Kidney epithelial cell (primary cell): ENCODE data around the gene HERC6. TPM values are rescaled to one million over a fixed set of nuclear protein-coding genes. Genes with fewer than 3 reads are reported as not detected.
"Not testable (repeated sequence)": the region's sequence is repeated elsewhere in the genome, so short reads cannot be mapped to it uniquely, and the experiment has no call there.

Experiments used
- DNase-seq: peaks from one replicate; pipeline ENCODE4 v3.0.0-alpha.2; 2010; ENCODE audit warnings: low read depth
- H3K27me3 ChIP-seq: 2 replicates; pipeline ENCODE4 v1.6.0; 2011; ENCODE audit warnings: low read length; ENCODE audit not compliant: control insufficient read depth, insufficient read depth
- H3K36me3 ChIP-seq: 2 replicates; pipeline ENCODE4 v1.5.1; 2011; ENCODE audit warnings: low read length; ENCODE audit not compliant: control insufficient read depth, insufficient read depth
- H3K4me3 ChIP-seq: 2 replicates; pipeline ENCODE4 v1.5.1; 2011; ENCODE audit warnings: low read depth, mild to moderate bottlenecking, control low read depth, low read length
- CTCF ChIP-seq: IDR thresholded peaks from 2 replicates; pipeline ENCODE4 v1.5.1; 2011; ENCODE audit warnings: mild to moderate bottlenecking, moderate library complexity, low read length, control low read depth, inconsistent platforms; ENCODE audit not compliant: insufficient read depth, poor library complexity, severe bottlenecking
- total RNA-seq: library from RNA; depleted of rRNA; stranded (reverse); fragments of >200 nt; gene quantifications from 2 replicates; pipeline ENCODE4 v1.2.3, GENCODE V29; 2015

Gene HERC6
- total RNA-seq, 1 donor from 2014 or later = 16.4 TPM

DNA sequence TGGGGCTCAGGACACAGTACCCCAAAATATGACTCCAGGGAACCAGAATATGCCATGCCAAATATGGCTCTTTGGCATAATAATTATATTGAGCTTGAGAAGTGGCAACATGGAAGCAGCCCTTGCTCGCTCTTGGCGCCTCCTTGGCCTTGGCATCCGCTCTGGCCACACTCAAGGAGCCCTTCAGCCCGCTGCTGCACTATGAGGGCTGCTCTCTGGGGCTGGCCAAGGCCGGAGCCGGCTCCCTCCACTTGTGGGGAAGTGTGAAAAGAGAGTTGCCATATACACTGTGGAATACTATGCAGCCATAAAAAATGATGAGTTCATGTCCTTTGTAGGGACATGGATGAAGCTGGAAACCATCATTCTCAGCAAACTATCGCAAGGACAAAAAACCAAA is 18.4 kb upstream of the HERC6 start:
- Histone ChIP-seq H3K36me3 (no peaks in the 10 kb centered on the region), H3K4me3 (no peak overlapping the region), H3K27me3 (no peaks in the 10 kb centered on the region)
- no peak for TF ChIP-seq CTCF
- DNase-seq = no peak

DNA sequence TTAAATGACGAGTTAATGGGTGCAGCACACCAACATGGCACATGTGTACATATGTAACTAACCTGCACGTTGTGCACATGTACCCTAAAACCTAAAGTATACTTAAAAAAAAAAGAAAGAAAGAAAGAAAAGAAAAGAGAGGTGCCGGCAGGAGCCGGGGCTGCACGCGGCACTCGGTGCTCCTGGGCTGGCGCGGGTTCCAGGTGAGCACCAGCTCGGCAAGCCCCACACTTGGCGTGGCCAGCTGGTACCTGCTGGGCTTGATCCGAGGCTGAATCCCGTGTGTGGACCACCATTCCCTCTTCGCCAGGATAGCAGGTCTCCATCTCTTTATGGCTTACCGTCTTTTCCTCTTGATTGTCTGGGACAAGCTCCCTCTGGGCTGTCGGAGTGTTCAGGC is 17.9 kb upstream of the HERC6 start:
- no peaks in the 10 kb centered on the region for H3K27me3 ChIP-seq
- DNase-seq = no peak
- H3K36me3 ChIP-seq = no peaks in the 10 kb centered on the region
- H3K4me3 ChIP-seq = no peak overlapping the region
- no peak for TF ChIP-seq CTCF

DNA sequence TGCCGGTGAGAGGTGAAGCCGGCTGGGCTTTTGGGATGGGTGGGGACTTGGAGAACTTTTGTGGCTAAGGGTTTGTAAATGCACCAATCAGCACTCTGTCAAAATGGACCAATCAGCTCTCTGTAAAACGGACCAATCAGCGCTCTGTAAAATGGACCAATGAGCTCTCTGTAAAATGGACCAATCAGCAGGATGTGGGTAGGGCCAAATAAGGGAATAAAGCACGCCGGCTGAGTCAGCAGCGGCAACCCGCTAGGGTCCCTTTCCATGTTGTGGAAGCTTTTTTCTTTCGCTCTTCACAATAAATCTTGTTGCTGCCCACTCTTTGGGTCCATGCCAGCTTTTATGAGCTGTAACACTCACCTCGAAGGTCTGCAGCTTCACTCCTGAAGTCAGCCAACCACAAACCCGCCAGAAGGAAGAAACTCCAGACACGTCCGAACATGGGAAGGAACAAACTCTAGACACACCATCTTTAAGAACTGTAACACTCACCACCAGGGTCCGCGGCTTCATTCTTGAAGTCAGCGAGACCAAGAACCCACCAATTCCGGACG is 17.4 kb upstream of the HERC6 start:
- H3K36me3 ChIP-seq, DNase-seq, H3K27me3 ChIP-seq, H3K4me3 ChIP-seq: not testable (repeated sequence)

DNA sequence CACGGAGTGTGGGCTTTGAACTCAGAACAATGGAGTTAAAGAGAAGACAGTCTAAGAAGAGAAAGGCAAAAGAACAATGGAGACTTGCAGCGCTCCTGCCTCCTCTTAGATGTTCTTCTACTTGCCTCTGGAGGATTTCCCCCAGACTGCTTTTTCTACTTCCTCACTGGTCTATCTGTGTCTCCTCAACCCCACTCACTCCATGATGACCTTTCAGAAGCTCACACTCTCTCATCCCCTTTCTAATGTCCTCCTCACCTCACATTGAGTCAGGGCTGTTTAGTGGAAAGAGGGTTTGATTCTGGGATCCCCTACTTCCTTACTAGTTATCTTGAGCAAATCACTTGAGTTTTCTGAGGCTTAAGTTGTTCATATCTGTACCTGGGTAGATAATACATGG is 12.2 kb upstream of the HERC6 start:
- no peaks in the 10 kb centered on the region for H3K36me3 ChIP-seq
- H3K4me3 ChIP-seq = no peak overlapping the region
- no peak for TF ChIP-seq CTCF
- no peak for DNase-seq
- no peaks in the 10 kb centered on the region for H3K27me3 ChIP-seq

DNA sequence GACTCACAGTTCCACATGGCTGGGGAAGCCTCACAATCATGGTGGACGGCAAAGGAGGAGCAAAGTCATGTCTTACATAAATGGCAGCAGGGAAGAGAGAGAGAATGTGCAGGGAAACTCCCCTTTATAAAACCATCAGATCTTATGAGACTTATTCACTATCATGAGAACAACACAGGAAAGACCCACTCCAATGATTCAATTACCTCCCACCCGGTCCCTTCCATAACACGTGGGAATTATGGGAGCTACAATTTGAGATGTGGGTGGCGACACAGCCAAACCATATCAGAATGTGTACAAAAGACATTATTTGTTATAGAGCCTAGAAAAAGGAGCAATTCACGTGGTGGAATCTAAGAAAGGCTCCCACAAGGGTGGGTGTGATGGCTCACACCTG is 10.8 kb upstream of the HERC6 start:
- Histone ChIP-seq H3K4me3 (no peak overlapping the region), H3K36me3 (no peaks in the 10 kb centered on the region), H3K27me3 (no peaks in the 10 kb centered on the region)
- TF ChIP-seq CTCF = no peak
- DNase-seq = no peak

GRCh38 chr4:88369180-88369812 is 9.4 kb upstream of the HERC6 start:
- not testable (repeated sequence) for H3K4me3 ChIP-seq, DNase-seq, H3K27me3 ChIP-seq, H3K36me3 ChIP-seq
- TF ChIP-seq CTCF = peak; percentile 59
